Fibroblast of lung (primary cell): Measurements from ENCODE around the gene COL18A1.

ENCODE experiments used
- EZH2 ChIP-seq: IDR thresholded peaks from 2 replicates; pipeline ENCODE4 v1.5.1; 2012; ENCODE audit warnings: low read length, control low read depth, mild to moderate bottlenecking; ENCODE audit errors: missing control alignments
- TF ChIP-seq, protein P1 (sequence below), 2 donors: IDR thresholded peaks in 1 of 2; conservative IDR thresholded peaks in 1 of 2; 1 replicate in 1 of 2; 2 replicates in 1 of 2; pipeline ENCODE4 v1.5.1; 2011 to 2012; ENCODE audit warnings: low read length in 2 of 2, control low read depth in 1 of 2, inconsistent platforms in 1 of 2, low read depth in 1 of 2, mild to moderate bottlenecking in 1 of 2

DNA sequence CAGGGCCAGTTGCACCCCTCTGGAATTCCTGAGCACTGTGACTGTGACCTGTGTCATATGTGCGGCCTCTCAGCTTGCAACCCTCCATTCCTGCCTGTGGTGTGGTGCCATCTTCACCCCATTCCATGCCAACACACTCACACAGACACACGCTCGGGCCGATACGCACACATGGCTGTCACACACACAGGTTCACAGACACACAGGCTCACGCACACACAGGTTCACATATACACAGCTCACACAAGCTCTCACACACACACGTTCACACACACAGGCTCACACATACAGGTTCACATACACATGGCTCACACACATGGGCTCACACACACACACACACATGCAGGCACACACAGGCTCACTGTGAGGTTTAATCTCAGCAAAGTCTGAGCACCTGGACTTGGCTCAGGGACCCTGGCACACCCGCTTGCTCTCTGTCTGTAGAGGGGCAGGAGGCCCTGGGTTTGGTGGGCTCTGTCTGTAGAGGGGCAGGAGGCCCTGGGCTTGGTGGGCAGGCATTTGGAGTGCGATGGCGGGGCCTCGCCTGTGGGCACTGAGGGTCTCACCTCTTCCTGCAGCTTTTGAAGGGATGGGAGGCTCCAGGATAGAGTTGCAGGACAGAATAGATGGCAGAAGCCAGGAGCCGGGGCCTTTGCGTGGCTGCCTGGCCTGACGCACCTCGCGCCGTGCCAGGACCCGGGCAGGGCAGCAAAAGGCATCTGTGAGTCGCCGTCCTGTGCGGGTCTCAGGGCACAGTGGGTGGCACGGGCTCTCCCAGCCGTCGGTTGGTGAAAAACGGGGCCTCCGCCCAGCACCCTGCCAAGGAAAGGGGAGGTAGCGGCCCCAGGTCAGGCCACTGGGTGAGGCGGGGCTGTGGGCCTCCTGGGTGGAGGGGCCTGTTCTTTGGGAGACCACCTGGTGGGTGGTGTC, 17.1 kb downstream of the COL18A1 start:
- TF ChIP-seq, protein P1, sequence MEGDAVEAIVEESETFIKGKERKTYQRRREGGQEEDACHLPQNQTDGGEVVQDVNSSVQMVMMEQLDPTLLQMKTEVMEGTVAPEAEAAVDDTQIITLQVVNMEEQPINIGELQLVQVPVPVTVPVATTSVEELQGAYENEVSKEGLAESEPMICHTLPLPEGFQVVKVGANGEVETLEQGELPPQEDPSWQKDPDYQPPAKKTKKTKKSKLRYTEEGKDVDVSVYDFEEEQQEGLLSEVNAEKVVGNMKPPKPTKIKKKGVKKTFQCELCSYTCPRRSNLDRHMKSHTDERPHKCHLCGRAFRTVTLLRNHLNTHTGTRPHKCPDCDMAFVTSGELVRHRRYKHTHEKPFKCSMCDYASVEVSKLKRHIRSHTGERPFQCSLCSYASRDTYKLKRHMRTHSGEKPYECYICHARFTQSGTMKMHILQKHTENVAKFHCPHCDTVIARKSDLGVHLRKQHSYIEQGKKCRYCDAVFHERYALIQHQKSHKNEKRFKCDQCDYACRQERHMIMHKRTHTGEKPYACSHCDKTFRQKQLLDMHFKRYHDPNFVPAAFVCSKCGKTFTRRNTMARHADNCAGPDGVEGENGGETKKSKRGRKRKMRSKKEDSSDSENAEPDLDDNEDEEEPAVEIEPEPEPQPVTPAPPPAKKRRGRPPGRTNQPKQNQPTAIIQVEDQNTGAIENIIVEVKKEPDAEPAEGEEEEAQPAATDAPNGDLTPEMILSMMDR (conservative IDR thresholded peaks at IDR 0.05 in 1 of 2, IDR thresholded peaks at IDR 0.05 in 1 of 2; ENCODE audit: low read depth in 1 of 2, low read length in 2 of 2) = no peak
- TF ChIP-seq EZH2 = no peak
